Esophagus (tissue), 2 donors: ENCODE data around the gene ATP1A1. TPM values are rescaled to one million over a fixed set of nuclear protein-coding genes. Genes with fewer than 3 reads are reported as not detected.

ENCODE experiments used
- H3K27ac ChIP-seq, 2 donors: one replicate each; pipeline ENCODE4 v1.5.1; 2013; ENCODE audit warnings: low read depth in 2 of 2, mild to moderate bottlenecking in 2 of 2, inconsistent platforms in 1 of 2, low read length in 1 of 2, moderate library complexity in 1 of 2
- H3K27me3 ChIP-seq, 2 donors: one replicate each; pipeline ENCODE4 v1.6.1; 2013; ENCODE audit warnings: low read length in 2 of 2, control low read depth in 1 of 2, mild to moderate bottlenecking in 1 of 2; ENCODE audit not compliant: insufficient read depth in 2 of 2, control insufficient read depth in 1 of 2
- H3K36me3 ChIP-seq, 2 donors: one replicate each; pipeline ENCODE4 v1.6.1; 2013; ENCODE audit warnings: low read length in 1 of 2; ENCODE audit not compliant: control insufficient read depth in 2 of 2, insufficient read depth in 2 of 2
- H3K4me1 ChIP-seq, 2 donors: one replicate each; pipeline ENCODE4 v1.6.1; 2013; ENCODE audit warnings: low read length in 1 of 2; ENCODE audit not compliant: control insufficient read depth in 2 of 2, insufficient read depth in 2 of 2
- H3K4me3 ChIP-seq, 2 donors: one replicate each; pipeline ENCODE4 v1.5.1; 2013; ENCODE audit warnings: low read length in 2 of 2, mild to moderate bottlenecking in 2 of 2, low read depth in 1 of 2, moderate library complexity in 1 of 2
- H3K9me3 ChIP-seq, 2 donors: one replicate each; pipeline ENCODE4 v1.6.1; 2013; ENCODE audit warnings: mild to moderate bottlenecking in 2 of 2, low read depth in 1 of 2, low read length in 1 of 2, moderate library complexity in 1 of 2; ENCODE audit not compliant: control insufficient read depth in 2 of 2, insufficient read depth in 1 of 2
- WGBS, 2 donors: extraction: QIAGEN DNeasy Blood & Tissue Kit; methylation state at CpG; one replicate each; pipeline ENCODE4 v1.1.7; 2013; 5-methylcytosine and 5-hydroxymethylcytosine counted together
- polyA plus RNA-seq, 2 donors: library from polyadenylated mRNA; stranded (reverse); fragments of 200-250 nt; gene quantifications; one replicate each; pipeline ENCODE4 v1.2.3, GENCODE V29; 2013
- donor health status: healthy with polysubstance abuse.
- donor health status: Bipolar disorder and iron deficiency.

The ATP1A1 gene
- polyA plus RNA-seq, 2 donors, result 117 to 196 TPM

DNA sequence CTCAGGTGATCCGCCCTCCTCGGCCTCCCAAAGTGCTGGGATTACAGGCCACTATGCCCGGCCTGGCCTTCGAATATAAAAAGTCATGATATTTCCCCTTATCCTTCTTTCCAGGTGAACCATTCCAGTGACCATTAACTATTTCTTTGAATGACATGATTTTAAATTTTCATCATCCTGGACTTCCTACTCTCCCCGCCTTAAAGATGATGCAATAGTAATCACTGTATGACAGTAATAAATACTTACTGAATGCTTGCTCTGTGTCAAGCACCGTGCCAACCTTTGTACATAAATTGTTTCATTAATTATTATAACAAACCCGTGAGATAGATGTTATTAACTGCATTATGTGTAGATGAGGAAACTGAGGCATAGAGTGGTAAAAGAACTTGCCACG is 19.9 kb upstream of the ATP1A1 start:
- WGBS, 2 donors, result 85 to 89% methylated on average over 8 of the region's 8 CpGs
- H3K27me3 ChIP-seq, result no peaks in the 10 kb centered on the region
- no peak overlapping the region for H3K4me3 ChIP-seq
- no peak overlapping the region for H3K27ac ChIP-seq
- H3K4me1 ChIP-seq, result no peaks in the 10 kb centered on the region
- H3K9me3 ChIP-seq, result no peaks in the 10 kb centered on the region
- no peaks in the 10 kb centered on the region for H3K36me3 ChIP-seq

DNA sequence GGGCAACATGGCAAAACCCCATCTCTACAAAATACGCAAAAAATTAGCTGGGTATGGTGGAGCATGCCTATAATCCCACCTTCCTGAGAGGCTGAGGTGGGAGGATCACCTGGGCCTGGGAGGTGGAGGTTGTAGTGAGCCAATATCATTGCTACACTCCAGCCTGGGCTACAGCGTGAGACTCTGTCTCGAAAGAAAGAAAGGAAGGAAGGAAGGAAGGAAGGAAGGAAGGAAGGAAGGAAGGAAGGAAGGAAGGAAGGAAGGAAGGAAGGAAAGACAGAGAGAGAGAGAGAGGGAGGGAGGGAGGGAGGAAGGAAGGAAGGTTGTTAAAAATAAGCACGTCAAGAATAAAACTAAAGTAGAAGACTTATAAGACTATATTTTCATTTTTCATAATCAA is 17.0 kb upstream of the ATP1A1 start:
- no peak overlapping the region for H3K27ac ChIP-seq
- H3K4me3 ChIP-seq, result no peak overlapping the region
- no peaks in the 10 kb centered on the region for H3K9me3 ChIP-seq
- H3K27me3 ChIP-seq, result no peaks in the 10 kb centered on the region
- no peaks in the 10 kb centered on the region for H3K36me3 ChIP-seq
- H3K4me1 ChIP-seq, result no peaks in the 10 kb centered on the region
- 72% methylated on average over 4 of the region's 4 CpGs for WGBS, 2 donors

- no peak overlapping the region for H3K4me3 ChIP-seq
- no peaks in the 10 kb centered on the region for H3K27me3 ChIP-seq
- 48 to 66% methylated on average over 2 of the region's 2 CpGs for WGBS, 2 donors
- no peaks in the 10 kb centered on the region for H3K9me3 ChIP-seq
- no peaks in the 10 kb centered on the region for H3K4me1 ChIP-seq
- no peaks in the 10 kb centered on the region for H3K36me3 ChIP-seq
- H3K27ac ChIP-seq, result no peak overlapping the region
These were observed 16.4 kb upstream of the ATP1A1 start for GRCh38 chr1:116356673-116357072.

DNA sequence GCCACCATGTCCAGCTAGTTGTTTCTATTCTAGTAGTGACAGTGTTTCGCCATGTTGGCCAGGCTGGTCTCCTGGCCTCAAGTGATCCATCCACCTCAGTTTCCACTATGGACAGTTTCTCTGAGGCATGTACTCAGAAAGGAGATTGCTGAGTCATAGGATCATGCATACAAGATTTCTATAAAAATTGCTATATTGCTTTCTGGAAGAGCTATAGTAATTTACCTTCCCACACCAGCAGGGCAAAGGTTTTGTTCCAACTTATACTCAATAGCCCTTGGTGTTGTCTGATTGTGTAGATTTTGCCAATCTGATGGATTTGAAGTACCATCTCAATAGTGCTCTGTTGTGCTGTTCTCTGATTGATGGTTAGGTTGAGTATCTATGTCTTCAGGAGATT is 15.6 kb upstream of the ATP1A1 start:
- Histone ChIP-seq H3K4me3 (no peak overlapping the region), H3K27ac (no peak overlapping the region)
- 98 to 100% methylated on average over 1 of the region's 1 CpG for WGBS, 2 donors

GRCh38 chr1:116359060-116359830 is 13.8 kb upstream of the ATP1A1 start:
- Histone ChIP-seq H3K4me1 (no peaks in the 10 kb centered on the region), H3K4me3 (no peak overlapping the region), H3K9me3 (no peaks in the 10 kb centered on the region), H3K27me3 (no peaks in the 10 kb centered on the region), H3K27ac (no peak overlapping the region), H3K36me3 (no peaks in the 10 kb centered on the region)
- 41 to 46% methylated on average over 2 of the region's 2 CpGs for WGBS, 2 donors

More for the DNA sequence above, 15.6 kb upstream of the ATP1A1 start:
- Histone ChIP-seq H3K27me3 (no peaks in the 10 kb centered on the region), H3K4me1 (no peaks in the 10 kb centered on the region), H3K9me3 (no peaks in the 10 kb centered on the region), H3K36me3 (no peaks in the 10 kb centered on the region)

DNA sequence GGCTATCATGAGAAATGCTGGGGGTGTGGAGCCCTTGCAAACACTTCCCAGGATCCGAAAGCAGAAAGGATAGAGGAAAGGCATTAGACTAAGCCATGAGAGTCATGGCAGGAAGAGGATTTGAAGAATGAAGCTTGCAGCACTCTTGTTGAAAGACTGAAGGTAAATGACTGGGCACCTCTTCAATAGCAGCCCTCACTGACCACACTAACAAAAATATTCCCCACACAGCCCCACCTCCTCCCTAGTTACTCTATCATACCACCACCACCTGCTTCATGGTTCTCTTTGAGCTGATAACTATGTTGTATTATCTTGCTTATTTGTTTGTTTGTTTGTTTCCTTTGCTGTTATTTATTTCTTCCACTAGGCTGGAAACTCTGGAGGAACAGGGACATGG is 13.2 kb upstream of the ATP1A1 start:
- no peak overlapping the region for H3K4me3 ChIP-seq

GRCh38 chr1:116360429-116361173 is 12.4 kb upstream of the ATP1A1 start:
- 62 to 80% methylated on average over 2 of the region's 2 CpGs for WGBS, 2 donors
- Histone ChIP-seq H3K9me3 (no peaks in the 10 kb centered on the region), H3K27me3 (no peaks in the 10 kb centered on the region), H3K27ac (no peak overlapping the region), H3K4me3 (no peak overlapping the region), H3K36me3 (no peaks in the 10 kb centered on the region), H3K4me1 (no peaks in the 10 kb centered on the region)

More for the DNA sequence above, 13.2 kb upstream of the ATP1A1 start:
- no peak overlapping the region for H3K27ac ChIP-seq
- no peaks in the 10 kb centered on the region for H3K36me3 ChIP-seq
- H3K4me1 ChIP-seq, result no peaks in the 10 kb centered on the region
- no peaks in the 10 kb centered on the region for H3K9me3 ChIP-seq
- 73 to 87% methylated on average over 1 of the region's 1 CpG for WGBS, 2 donors
- H3K27me3 ChIP-seq, result no peaks in the 10 kb centered on the region

GRCh38 chr1:116361648-116362047 is 11.4 kb upstream of the ATP1A1 start:
- H3K36me3 ChIP-seq, result no peaks in the 10 kb centered on the region

DNA sequence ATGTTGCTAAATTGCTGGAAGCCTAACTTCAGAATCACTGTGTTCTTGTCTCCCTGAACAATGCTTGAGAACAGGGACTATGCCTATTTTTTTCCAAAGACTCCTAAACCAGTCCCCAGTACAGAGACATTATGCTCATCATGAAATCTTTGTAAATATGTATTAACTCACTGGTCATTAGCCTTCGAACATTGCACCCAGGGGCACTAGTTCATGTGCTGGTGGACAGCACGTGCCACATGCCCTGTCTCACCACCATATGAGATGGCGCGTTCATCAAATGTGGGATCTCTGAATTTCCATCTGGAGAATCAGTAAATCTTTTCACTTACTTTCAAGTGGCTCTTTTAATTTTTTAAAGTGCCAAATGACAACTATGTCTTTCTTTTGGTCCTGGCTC is 11.0 kb upstream of the ATP1A1 start:
- Histone ChIP-seq H3K4me1 (no peaks in the 10 kb centered on the region), H3K27ac (no peak overlapping the region), H3K9me3 (no peaks in the 10 kb centered on the region), H3K36me3 (no peaks in the 10 kb centered on the region), H3K27me3 (no peaks in the 10 kb centered on the region), H3K4me3 (no peak overlapping the region)
- 94 to 96% methylated on average over 4 of the region's 4 CpGs for WGBS, 2 donors

More at GRCh38 chr1:116361648-116362047, 11.4 kb upstream of the ATP1A1 start:
- Histone ChIP-seq H3K27me3 (no peaks in the 10 kb centered on the region), H3K4me1 (no peaks in the 10 kb centered on the region), H3K4me3 (no peak overlapping the region), H3K9me3 (no peaks in the 10 kb centered on the region), H3K27ac (no peak overlapping the region)
- 79 to 80% methylated on average over 3 of the region's 3 CpGs for WGBS, 2 donors
